Measurements from ENCODE around the gene CX3CL1.

Gene CX3CL1

GRCh38 chr16:57424583-57424982 is 52.3 kb downstream of the CX3CL1 start:
- DNase-seq (ENCODE audit: low read depth): no peak
- H3K4me3 ChIP-seq (ENCODE audit: low read depth, low read length): no peak overlapping the region
- TF ChIP-seq CTCF (IDR thresholded peaks at IDR 0.05; ENCODE audit: control insufficient read depth, extremely low read depth, insufficient read depth): no peak

DNA sequence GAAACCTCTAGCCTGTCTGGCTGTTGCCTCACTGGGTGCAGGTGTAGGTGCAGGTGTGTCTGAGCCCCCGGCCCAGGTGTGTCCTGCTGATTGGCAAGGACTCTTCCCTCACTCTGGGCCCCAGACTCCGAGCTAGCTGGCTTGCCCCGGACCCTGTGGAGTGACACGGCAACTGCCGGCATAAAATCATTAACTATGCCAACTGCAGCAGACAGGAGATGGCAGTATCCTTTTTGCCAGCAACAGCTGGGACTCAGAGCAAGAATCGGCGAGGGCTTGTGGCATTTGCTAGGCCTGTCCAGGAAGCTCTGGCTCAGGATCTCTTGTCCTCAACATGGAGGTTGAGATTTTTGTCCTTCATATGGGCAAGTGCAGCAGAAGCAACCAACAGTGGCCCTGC is 54.1 kb downstream of the CX3CL1 start:
- no peak for DNase-seq (ENCODE audit: low read depth)
- no peak overlapping the region for H3K4me3 ChIP-seq (ENCODE audit: low read depth, low read length)
- TF ChIP-seq CTCF (IDR thresholded peaks at IDR 0.05; ENCODE audit: control insufficient read depth, extremely low read depth, insufficient read depth): no peak

DNA sequence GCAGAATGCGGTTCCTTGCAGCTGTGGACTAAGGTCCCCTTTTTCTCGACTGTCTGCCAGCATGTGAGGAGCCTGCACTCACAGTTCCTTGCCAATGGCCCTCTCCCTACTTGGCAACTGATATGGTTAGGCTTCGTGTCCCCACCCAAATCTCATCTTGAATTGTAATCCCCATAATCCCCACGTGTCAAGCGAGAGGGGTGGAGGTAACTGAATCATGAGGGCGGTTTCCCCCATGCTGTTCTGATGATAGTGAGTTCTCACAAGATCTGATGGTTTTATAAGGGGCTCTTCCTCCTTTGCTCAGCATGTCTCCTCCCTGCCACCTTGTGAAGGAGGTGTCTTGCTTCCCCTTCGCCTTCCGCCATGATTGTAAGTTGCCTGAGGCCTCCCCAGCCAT is 55.0 kb downstream of the CX3CL1 start:
- TF ChIP-seq CTCF (IDR thresholded peaks at IDR 0.05; ENCODE audit: control insufficient read depth, extremely low read depth, insufficient read depth): no peak
- DNase-seq (ENCODE audit: low read depth): no peak
- no peak overlapping the region for H3K4me3 ChIP-seq (ENCODE audit: low read depth, low read length)

- H3K4me3 ChIP-seq (ENCODE audit: low read depth, low read length): no peak overlapping the region
- no peak for DNase-seq (ENCODE audit: low read depth)
- no peak for TF ChIP-seq CTCF (IDR thresholded peaks at IDR 0.05; ENCODE audit: control insufficient read depth, extremely low read depth, insufficient read depth)
Observed at GRCh38 chr16:57427824-57428223, 55.5 kb downstream of the CX3CL1 start.

GRCh38 chr16:57430955-57431354 is 58.7 kb downstream of the CX3CL1 start:
- no peak for TF ChIP-seq CTCF (IDR thresholded peaks at IDR 0.05; ENCODE audit: control insufficient read depth, extremely low read depth, insufficient read depth)
- H3K4me3 ChIP-seq (ENCODE audit: low read depth, low read length): no peak overlapping the region
- DNase-seq (ENCODE audit: low read depth): no peak

DNA sequence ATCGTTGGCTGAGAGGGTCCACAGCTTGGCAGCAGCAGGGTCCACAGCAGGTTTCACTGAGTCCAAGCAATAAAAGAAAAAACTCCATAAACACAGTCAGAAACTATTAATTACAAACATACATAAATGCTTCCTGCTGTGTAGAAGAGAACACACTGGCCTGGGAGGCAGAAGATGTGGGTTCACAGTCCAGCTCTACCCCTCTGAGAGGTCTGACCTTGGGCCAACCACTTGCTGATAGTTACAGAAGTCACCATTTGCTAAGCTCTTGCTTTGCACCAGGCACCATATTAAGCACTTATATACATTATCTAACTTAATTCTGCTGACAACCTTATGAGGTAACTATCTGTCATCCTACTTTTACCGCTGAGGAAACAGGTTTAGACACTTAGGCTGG is 60.2 kb downstream of the CX3CL1 start:
- DNase-seq (ENCODE audit: low read depth): no peak
- no peak for TF ChIP-seq CTCF (IDR thresholded peaks at IDR 0.05; ENCODE audit: control insufficient read depth, extremely low read depth, insufficient read depth)
- no peak overlapping the region for H3K4me3 ChIP-seq (ENCODE audit: low read depth, low read length)

DNA sequence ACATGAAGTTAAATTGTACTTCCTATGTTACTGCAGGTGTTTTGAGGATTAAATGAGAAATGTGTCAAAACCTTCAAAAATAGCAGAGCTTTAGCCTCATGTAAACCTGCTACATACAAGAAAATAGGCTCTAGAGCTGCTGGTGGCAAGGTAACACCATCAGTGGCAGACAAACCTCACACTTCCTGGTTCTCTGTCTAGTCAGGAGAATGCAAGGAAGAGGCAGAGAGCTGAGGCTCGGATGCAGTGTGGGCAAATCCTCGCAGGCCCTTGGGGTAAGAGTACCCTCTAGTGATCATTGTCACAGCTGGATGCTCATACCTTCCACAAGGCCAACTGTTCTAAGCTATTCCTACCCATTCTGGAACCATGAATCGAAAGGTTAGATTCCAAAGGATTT is 60.7 kb downstream of the CX3CL1 start:
- no peak overlapping the region for H3K4me3 ChIP-seq (ENCODE audit: low read depth, low read length)
- TF ChIP-seq CTCF (IDR thresholded peaks at IDR 0.05; ENCODE audit: control insufficient read depth, extremely low read depth, insufficient read depth): no peak
- no peak for DNase-seq (ENCODE audit: low read depth)

Measured in LNCaP clone FGC (cell line).